ENCODE data around the gene PIP.

The PIP gene

DNA sequence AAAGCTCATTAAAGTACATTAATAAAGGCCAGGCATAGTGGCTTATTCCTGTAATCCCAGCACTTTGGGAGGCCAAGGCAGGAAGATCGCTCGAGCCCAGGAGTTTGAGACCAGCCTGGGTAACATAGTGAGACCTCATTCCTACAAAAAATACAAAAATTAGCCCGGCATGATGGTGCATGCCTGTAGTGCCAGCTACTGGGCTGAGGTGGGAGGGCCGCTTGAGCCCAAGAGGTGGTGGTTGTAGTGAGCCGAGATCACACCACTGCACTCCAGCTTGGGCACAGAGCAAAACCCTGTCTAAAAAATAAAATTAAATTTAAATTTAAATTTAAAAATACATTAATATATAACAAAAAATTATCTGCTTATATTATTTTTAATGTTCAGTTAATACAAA, 44.3 kb downstream of the PIP start:
- no peak for TF ChIP-seq FOXP2 (optimal IDR thresholded peaks at IDR 0.05; ENCODE audit: borderline replicate concordance, extremely low read depth, extremely low read length, insufficient read depth)

DNA sequence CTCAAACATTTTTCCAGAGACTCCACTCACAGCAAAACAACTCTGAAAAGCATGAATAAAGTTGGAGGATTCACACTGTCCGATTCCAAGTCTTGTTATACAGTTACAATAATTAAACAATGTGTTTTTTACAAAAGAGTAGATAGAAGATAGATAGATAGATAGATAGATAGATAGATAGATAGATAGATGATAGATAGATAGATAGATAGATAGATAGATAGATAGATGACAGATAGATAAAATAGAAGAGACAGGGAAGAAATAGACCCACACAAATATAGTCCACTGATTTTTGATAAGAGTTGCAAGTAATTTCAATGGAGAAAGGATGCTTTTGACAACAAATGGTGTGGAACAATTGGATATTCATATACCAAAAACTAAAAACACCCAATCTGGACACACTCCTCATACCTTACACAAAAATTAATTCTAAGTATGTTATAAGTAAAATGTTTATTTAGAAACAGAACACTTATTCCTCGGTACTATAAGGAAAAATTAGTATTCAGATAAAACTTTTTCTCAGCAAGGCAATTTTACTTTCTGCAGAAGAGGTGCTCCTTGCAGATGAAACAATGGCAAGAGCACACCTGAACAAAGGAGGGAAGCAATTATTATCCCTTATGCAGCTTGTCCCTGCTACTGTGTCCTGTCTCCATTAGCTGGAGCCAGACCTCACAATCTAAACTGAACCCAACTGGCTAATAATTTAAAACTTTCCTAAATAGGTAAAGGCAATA, 45.7 kb downstream of the PIP start:
- no peak for TF ChIP-seq POLR2AphosphoS5 (IDR thresholded peaks at IDR 0.05; ENCODE audit: low read depth, low read length)
- TF ChIP-seq FOXP2 (optimal IDR thresholded peaks at IDR 0.05; ENCODE audit: borderline replicate concordance, extremely low read depth, extremely low read length, insufficient read depth), result no peak
- TF ChIP-seq, protein P1, sequence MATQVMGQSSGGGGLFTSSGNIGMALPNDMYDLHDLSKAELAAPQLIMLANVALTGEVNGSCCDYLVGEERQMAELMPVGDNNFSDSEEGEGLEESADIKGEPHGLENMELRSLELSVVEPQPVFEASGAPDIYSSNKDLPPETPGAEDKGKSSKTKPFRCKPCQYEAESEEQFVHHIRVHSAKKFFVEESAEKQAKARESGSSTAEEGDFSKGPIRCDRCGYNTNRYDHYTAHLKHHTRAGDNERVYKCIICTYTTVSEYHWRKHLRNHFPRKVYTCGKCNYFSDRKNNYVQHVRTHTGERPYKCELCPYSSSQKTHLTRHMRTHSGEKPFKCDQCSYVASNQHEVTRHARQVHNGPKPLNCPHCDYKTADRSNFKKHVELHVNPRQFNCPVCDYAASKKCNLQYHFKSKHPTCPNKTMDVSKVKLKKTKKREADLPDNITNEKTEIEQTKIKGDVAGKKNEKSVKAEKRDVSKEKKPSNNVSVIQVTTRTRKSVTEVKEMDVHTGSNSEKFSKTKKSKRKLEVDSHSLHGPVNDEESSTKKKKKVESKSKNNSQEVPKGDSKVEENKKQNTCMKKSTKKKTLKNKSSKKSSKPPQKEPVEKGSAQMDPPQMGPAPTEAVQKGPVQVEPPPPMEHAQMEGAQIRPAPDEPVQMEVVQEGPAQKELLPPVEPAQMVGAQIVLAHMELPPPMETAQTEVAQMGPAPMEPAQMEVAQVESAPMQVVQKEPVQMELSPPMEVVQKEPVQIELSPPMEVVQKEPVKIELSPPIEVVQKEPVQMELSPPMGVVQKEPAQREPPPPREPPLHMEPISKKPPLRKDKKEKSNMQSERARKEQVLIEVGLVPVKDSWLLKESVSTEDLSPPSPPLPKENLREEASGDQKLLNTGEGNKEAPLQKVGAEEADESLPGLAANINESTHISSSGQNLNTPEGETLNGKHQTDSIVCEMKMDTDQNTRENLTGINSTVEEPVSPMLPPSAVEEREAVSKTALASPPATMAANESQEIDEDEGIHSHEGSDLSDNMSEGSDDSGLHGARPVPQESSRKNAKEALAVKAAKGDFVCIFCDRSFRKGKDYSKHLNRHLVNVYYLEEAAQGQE (IDR thresholded peaks at IDR 0.05; ENCODE audit: insufficient read depth in 1 of 2, low read depth in 2 of 2, low read length in 2 of 2), result no peak
- TF ChIP-seq SIN3A (IDR thresholded peaks at IDR 0.05; ENCODE audit: borderline replicate concordance, insufficient read depth, low read length), result no peak
- no peak for TF ChIP-seq TAF1 (IDR thresholded peaks at IDR 0.05; ENCODE audit: borderline replicate concordance, insufficient read depth, low read length)

DNA sequence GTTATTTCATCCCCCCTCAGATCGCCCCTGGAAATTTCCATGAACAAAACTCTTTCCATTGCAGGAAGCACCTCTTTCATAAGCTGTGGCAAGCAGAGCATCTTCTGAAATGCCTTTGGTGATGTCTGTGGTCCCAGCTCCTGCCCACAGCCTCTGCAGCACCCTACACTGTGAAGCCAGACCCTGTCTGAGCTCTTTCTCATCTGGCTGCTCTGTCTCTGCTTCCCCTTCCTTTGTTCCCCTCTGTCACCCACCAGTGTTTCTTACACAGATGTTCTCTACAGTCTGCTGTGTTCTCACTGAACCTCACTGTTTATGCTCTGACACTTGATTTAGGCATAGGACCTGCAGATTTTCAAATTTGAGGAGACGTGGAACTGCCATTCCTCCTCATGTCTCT, 49.5 kb downstream of the PIP start:
- TF ChIP-seq TAF1 (IDR thresholded peaks at IDR 0.05; ENCODE audit: borderline replicate concordance, insufficient read depth, low read length), result no peak
- TF ChIP-seq FOXP2 (optimal IDR thresholded peaks at IDR 0.05; ENCODE audit: borderline replicate concordance, extremely low read depth, extremely low read length, insufficient read depth), result no peak
- TF ChIP-seq POLR2AphosphoS5 (IDR thresholded peaks at IDR 0.05; ENCODE audit: low read depth, low read length), result no peak
- TF ChIP-seq, protein P1 (IDR thresholded peaks at IDR 0.05; ENCODE audit: insufficient read depth in 1 of 2, low read depth in 2 of 2, low read length in 2 of 2), result no peak
- no peak for TF ChIP-seq SIN3A (IDR thresholded peaks at IDR 0.05; ENCODE audit: borderline replicate concordance, insufficient read depth, low read length)

DNA sequence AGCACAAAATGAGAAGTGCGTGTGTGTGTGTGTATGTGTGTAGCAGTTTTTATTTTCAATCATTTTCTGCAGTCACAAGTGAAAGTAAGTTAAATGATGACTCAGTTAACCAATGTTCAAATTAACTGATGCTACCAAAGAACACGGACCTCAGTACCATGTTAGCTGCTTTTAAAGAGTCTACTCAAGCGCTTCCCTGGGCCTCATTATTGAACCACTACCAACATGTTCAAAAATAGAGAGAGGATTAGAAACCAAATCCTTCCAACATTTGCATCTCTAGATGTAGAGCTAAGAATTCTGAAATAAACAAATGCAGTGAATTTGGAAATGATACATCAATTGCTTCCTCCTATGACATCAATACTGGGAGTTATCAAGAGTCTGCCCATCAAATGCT, 51.1 kb downstream of the PIP start, which contains the start of gene TAS2R39:
Gene TAS2R39, plus strand, starts transcription at position 396 of the 400 bp plus-strand sequence. Its CDS starts 0 bp downstream, at position 396.
- TF ChIP-seq, protein P1 (IDR thresholded peaks at IDR 0.05; ENCODE audit: insufficient read depth in 1 of 2, low read depth in 2 of 2, low read length in 2 of 2), result no peak
- TF ChIP-seq FOXP2 (optimal IDR thresholded peaks at IDR 0.05; ENCODE audit: borderline replicate concordance, extremely low read depth, extremely low read length, insufficient read depth) (no peak), POLR2AphosphoS5 (IDR thresholded peaks at IDR 0.05; ENCODE audit: low read depth, low read length) (no peak), SIN3A (IDR thresholded peaks at IDR 0.05; ENCODE audit: borderline replicate concordance, insufficient read depth, low read length) (no peak), TAF1 (IDR thresholded peaks at IDR 0.05; ENCODE audit: borderline replicate concordance, insufficient read depth, low read length) (no peak)

DNA sequence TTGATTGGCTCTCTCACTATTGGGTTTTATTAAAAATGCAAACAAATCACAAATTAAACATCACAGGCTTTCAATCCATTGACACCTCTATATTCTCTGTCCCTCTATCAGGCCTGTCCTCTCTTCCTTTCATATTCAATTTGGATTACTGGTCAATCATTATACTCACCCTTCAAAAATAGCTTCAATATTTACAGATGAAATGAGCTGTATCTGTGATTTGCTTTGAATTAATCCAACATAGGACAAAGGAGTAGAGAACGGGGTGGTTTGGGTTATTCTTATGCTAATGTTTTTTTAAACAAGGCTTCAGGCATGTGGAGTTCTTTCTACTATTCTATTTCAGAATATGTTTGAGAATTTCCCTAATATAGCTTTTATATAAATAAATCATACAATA, 53.7 kb downstream of the PIP start:
- TF ChIP-seq FOXP2 (optimal IDR thresholded peaks at IDR 0.05; ENCODE audit: borderline replicate concordance, extremely low read depth, extremely low read length, insufficient read depth) (no peak), POLR2AphosphoS5 (IDR thresholded peaks at IDR 0.05; ENCODE audit: low read depth, low read length) (no peak), SIN3A (IDR thresholded peaks at IDR 0.05; ENCODE audit: borderline replicate concordance, insufficient read depth, low read length) (no peak), TAF1 (IDR thresholded peaks at IDR 0.05; ENCODE audit: borderline replicate concordance, insufficient read depth, low read length) (no peak)
- TF ChIP-seq, protein P1 (IDR thresholded peaks at IDR 0.05; ENCODE audit: insufficient read depth in 1 of 2, low read depth in 2 of 2, low read length in 2 of 2), result no peak

All from PFSK-1 (cell line).